Fibroblast of peridontal ligament (primary cell): Measurements from ENCODE around the gene PRR5L.
A peak's percentile ranks its signal among the peaks of the same experiment; 100 is the strongest.

Experiments used
- DNase-seq: peaks from one replicate; pipeline ENCODE4 v3.0.0-alpha.2; 2010; ENCODE audit errors: extremely low read depth

The PRR5L gene, protein sequence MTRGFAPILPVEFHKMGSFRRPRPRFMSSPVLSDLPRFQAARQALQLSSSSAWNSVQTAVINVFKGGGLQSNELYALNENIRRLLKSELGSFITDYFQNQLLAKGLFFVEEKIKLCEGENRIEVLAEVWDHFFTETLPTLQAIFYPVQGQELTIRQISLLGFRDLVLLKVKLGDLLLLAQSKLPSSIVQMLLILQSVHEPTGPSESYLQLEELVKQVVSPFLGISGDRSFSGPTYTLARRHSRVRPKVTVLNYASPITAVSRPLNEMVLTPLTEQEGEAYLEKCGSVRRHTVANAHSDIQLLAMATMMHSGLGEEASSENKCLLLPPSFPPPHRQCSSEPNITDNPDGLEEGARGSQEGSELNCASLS

DNA sequence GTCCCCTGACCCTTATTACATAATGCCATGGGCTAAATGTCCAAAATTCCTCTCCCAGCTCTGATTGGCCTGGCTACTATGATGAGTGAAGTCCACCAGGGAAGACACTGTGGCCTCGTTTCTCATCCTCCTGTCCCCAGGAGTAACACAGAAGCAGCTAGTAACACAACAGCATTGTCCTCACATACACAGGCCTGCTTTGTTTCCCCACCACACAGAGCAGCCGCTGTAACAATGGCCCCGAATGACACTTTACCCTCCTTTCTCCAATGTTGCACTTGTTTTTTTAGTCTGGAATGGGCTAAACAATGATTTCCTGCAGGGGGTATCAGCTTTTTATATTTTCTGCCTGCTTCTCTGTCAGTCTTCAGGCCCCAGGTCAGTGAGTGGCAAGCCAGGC, at the start of gene PRR5L:
PRR5L (plus strand) TSS at position 363 of the 400 bp plus-strand sequence. CDS start 104,834 bp downstream, outside the sequence.
- DNase-seq = no peak

DNA sequence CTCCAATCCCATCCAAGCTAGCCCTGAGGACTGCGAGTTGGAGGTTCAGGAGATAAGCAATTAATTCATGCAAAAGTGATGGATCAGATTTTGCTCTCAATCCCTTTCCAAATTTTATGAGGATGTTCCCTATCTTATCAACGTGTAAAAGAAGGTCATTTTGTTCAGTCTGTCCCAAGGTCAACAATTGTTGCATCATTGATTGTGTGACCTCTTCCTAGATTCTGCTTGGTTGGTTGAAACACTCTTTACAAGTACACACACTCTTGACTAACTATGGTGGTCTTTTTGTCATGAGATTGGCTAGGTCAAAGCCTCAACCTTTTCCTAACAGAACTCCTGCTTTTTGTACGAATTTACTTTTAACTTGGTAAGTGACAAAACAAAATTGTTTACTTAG, 48.6 kb upstream of the PRR5L start:
- no peak for DNase-seq

DNA sequence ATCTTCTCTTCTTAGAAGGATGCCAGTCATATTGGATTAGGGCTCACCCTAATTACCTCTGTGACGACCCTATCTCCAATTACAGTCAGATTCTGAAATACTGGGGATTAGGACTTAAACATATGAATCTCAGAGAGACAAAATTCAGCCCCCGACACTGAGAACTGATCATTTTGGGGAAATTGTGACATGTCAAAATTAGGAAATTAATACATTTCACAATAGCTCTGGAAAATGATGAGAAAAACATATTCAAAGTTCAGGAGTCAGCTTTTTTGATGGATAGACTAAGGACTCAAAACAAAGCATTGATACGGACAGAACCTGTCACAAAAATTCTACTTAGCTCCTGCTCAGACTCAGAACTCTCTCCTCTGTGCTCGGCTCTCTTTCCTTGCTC, 47.7 kb upstream of the PRR5L start:
- DNase-seq = no peak

DNA sequence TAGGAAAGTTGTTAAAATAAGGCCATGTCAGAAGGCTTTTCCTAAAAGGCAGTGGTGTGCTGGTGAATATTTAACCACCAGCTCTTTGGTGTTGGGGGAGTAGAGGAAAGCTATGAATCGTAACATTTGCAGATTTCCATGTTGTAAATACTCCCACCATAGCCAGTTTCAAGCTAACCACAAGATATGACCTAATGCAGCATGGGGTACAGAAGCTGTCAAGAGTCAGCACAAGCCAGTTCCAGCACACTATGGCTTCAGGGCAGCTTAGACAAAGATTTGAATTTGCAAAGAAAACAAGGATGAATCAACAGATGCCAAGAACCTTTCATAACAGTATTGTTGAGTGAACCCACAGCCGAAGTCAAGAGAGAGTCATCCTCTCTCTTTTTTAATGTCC, 46.8 kb upstream of the PRR5L start:
- DNase-seq = peak; percentile 80

DNA sequence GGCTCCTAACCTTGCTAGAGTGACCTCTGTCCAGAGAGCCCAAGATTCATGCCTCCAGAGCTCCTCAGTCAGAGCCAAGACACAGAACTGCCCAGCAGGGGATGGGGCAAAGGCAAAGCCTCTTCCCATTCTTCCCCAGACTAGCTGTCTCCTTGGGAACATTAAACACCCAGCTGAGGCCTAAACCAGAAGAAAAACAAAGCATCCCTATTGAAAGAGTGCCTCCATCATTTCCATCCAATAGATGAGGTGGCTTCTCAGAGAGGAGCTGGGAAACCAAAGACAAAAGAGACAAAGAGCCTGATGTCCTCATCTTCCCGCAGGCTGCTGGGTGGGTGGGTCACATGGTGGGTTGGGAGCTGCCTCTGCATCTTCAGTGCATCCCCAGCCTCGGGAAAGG, 44.3 kb upstream of the PRR5L start:
- no peak for DNase-seq

DNA sequence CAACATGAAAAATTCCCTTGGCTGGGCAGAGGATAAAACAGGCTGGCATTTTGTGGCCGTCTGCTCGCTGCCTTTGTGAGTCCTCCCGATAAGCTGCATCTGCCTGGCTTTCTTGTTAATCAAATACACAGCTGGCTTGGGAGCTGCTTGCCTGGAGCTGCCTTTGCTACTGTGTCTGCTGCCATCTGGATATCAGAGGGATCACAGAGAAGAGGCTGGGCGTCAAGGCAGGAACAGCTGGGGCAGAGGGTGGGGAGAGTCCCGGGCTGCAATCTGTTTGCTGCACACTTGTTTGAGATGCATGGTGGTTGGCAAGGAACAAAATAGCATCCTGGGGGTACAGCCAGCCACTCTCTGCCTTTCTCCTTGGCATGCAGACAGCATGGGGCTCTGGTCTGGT, 42.9 kb upstream of the PRR5L start:
- DNase-seq = peak; percentile 15

DNA sequence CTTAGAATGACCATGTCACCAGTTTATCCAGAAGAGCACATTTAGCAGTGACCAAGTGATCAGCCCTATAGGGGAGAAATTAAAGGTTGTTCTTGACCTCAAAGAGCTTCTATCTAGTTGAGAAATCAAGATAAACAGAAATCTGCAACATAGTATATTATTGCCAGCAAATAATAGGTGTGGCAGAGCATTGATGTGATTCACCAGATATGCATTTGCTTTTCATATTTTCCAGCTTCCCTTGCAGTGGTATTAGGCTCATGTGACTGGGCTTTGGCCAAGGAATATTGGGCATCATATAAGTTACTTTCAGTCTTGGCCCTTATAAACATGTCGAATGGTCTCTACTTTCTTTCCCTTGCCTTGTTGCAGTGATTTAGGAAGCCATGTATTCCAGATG, 41.4 kb upstream of the PRR5L start:
- DNase-seq = peak; percentile 41

DNA sequence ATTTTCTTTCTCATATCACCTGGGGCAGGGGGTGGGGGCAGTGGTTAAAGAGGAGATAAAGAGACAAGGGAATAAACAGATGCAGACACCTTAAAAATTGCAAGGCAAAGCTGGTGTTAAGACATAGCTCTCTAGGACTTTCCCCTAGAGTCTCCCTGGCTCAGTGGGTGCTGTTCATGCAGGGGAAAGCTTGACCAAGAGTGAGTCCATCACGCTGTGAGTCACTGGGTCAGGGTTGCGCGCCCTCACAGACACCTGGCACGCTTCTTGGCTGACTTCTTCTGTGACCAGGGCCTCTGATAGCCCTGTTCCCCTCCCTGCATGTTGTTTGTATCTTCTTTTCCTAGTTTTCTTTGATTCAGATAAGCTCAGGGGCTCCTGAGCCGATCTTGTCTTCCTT, 38.7 kb upstream of the PRR5L start:
- DNase-seq = no peak

DNA sequence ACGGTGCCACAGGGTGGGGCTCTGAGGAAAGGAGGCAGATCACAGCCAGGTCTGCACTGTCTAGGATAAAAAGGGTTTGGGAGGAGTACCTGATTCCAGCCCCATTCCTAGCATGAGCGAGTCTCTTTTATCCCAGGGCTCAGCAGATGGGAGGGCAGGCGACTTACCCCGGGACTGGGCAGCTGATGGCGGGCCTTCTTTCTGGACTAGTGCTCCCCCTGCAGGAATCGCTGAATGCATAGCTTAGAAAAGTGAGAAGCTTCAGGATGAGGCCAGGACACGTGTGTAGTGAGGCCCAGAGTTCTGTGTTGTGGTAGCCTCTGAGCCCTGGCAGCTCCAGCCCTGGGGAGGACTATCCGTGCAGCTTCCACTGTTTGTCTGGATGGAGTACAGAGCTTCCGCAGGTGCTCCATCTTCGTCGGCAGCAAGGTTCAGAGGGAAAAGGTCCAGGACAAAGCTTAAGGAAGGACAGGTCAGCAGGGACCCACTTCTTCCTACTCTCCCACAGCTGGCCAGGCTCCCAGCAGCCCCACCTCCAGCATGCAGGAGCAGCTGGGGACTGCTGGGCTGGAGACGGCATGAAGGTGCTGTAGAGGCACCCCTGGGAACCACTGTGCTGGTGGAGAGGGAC, 37.2 kb upstream of the PRR5L start:
- peak; percentile 73 for DNase-seq

DNA sequence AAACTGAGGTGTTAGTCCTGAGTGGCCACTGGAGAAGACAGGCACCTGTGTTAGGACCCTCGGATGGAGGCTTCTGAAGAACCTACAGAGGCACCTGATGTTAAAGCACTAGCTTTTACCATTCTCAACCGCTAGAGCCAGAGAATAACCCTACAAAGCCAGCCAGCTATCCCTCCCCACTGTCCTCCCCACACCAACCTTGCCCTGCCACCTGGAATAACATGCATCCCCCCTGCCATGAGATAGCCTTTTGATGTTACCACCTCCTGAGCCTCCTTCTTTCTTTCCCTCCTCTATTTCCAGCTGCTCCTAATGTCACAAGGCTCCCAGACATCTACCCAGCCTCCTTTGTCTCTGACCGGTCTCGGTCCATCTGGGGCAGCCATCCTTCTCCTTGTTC, 35.0 kb upstream of the PRR5L start:
- DNase-seq = no peak

DNA sequence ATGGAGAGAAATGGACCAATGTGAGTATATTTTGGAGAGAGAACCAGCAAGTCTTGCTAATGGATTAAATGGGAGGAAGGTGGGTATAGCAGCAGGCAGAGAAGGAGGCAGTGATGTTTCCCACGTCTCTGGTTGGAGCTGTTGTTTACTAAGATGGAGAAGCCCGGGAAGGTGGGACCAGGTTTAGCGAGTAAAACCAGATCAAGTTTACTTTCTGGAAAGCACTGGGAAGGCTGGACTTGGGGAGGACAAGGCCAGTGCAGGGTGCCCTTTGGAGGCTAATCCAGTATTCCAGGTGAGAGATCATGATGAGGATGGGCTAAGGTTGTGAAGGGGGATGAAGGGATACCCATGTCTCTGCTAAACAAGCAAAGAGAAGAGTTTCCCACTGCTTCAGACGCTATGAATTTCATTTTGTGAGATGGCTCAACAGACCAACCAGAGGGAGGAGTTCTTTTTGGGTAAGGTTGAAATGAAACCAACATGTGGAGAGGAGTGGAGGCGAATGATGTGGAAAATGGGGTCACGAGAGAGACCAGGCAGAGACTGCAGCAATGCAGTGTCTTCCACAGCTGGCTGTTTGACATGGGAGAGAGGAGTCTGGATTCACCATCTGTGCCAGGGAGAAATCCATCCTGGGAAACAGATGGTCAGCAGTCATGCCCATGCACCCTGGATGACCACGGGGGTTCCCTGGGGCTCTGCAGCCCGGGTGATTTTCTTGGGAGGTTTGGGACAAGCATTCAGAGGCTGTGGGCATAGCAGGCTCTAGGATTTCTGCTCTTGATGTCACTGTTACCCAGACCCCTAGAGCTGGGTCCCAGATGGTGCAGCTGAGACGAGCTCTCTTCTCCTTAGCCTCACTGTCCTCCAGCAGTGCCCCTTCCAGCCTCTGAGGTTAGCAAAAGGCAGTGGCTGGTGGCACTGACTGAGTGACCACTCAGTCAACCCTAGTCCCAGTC, 31.8 kb upstream of the PRR5L start:
- DNase-seq = no peak

DNA sequence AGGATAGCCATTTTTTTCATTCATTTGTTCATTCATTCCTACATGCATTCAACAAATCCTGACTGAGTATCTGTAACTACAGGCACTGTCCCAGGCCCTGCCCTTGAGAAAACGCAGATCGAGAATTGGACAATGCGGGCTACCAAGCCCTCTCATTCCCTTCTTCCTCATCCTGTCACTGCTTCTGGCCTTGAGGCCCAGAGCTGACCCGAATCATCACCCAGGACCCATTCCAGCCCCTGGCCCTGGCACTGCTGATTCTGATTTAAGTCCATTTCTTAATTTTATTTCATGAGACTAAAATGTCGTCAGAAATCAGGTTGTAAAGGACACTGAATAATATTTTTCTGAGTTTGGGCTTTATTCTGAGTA, 31.1 kb upstream of the PRR5L start:
- DNase-seq = no peak

DNA sequence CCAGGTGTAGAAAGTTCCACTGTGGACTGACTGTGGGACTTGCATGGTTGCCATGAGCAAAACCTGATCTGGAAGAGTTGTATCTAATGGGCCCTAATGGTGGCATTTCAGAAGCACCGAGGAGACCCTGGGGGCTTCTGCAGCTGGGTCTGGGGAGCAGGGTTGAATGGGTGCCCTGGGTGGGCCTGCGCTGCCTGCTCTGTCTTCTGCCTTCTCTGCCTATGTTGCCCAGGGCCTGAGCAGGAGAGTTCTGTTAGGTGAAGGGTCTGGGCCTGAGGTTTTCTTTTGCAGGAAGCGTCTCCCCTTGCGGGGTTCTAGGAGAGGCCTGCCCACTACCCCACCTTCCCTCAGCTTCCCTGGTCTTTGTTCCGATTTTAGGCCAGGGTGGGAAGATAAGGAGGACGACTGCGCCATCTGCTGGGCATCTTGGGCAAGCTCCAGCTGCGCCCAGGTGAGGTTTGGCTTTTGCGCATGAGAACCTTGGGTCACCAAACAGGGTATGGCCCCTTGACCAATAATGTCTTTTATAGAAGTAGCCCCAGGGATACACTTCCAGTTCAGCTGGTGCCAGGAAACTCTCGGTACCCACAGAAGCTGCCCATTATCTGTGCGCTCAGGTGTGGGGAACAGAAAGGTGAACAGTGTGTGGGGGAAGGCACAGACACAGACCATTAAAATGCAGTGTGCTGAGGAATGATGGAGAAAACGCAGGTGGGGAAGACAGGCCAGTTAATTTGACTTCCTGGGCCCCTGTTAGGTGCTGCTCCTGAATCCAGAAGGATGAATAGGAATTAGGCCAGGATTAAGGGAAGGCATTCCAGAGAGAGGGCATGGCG, 30.1 kb upstream of the PRR5L start:
- DNase-seq = peak; percentile 52

DNA sequence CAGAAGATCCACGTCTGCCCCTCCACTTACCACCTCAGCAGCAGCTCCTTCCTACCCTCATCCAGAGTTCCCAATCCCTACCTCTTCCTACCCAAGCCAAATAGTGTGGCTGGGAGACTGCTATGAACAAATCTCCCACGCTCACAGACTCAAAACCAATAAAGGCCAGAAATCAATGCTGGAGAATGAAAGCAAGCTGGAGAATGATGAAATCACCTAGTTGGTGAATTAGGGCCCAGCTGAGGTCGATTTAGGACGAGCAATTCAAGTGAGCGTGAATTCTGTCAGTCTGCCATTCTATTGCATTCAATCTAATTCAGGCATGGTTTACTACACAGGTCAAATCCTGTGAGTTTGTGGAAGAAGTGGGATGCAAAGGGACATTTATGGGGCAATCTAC, 29.3 kb upstream of the PRR5L start:
- peak; percentile 33 for DNase-seq

DNA sequence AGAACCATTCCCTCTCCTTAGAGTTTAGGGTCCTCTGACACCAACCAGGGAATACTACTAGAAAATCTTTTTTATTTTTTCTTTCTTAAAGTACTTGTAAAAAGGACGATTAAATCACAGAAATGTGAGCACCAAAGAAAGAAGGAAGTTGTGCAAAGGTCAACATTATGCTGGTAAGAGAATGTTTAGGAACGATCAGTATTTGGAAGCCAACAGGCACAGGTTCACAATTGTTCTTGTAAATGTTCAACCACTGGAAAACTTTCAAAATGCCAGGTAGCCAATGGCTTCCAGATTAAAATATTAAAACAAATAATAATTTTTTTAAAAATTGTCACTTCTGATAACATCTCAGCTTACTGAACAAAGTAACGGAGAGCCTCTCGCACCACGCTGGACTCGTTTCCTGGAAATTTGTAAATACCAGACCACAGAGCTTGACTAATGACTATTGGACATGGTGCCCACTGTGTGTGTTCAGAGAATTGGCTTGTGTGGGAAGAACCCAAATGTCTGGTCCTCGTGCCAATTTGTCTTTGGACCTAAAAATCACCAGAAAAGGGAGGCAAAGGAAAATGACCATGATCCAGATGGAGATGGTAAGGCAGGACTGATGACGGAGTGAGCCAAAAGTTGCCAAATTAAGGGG, 27.6 kb upstream of the PRR5L start:
- no peak for DNase-seq

DNA sequence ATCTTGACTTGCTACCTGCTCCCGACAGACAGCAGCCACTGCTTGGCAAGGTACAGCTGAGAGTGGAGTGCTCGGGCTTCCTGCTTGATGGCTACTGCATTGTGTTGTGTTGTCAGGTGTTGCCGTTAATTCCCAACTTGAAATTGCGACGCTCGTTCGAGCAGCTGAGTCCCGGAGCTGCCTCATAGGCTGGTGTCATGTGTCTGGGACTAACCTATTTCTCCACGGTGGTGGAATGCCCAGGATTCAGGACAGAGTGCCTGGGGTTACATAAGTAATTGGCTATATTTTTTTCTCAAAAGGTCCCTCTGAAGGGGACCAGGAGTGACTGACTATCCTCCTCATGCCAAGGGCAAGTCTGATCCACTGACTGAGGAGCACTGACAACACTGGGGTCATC, 25.4 kb upstream of the PRR5L start:
- DNase-seq = no peak

DNA sequence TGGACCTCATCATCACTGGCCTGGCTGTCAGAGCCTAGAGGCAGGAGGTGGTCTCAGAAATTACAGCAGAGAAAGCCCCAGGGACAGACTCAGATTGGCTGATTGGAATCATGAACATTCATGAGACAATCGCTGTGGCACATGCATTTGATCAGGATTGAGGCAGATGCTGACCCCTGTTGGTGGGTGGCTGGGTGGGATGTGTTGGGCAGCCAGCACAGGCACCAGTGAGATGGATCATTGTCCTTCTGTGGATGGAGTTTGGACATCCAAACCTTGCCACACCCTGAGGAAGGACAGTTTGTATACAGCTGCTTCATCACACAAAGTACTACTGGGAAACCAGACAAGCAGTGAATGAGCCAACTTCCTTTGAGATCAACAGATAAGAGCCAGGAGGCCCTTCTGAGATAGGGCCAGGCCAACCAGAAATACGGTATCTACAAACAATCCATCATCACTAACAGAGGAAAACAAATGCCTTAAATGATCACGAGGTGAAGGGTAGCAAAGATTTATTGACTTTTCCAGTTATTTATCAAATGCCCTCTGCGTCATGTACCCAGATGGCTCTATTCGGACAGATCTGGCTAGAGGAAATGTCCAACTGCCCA, 24.2 kb upstream of the PRR5L start:
- DNase-seq = no peak

DNA sequence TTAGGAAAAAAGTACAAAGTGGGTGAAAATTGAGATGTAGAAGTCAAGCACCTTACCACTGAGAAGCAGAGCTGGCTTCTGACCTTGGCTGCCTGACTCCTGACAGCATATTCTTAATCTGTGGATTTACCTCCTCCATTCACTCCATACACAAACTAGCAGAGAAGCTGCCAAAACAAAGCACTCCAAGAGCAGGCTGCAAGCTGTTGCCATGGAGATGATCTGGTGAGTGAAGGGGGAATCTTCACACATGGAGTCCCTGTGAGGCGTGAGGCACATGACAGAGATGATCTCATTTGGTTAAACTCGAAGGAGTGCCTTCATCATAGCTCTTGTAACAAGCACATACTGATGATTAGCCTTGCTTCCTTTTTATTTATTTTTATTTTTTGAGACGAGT, 23.0 kb upstream of the PRR5L start:
- no peak for DNase-seq

DNA sequence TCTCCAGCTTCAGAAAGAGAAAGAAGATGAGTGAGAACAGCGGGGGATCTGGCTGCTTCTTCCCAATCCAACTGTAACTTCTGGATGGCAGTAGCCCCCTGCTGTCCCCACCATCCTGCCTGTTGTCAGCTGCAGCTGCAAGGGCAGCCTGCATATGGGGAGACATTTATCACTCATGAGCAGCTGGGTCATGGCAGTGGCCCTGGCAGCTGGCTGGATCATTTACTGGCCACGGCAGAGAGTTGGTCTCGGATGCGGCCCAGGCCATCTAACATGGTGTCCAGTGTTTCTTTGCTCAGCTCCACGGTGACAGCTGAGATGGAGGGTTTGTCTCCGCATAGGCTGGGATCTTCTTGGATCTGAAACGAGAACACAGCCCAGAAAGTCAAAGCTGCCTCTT, 21.7 kb upstream of the PRR5L start:
- DNase-seq = no peak

DNA sequence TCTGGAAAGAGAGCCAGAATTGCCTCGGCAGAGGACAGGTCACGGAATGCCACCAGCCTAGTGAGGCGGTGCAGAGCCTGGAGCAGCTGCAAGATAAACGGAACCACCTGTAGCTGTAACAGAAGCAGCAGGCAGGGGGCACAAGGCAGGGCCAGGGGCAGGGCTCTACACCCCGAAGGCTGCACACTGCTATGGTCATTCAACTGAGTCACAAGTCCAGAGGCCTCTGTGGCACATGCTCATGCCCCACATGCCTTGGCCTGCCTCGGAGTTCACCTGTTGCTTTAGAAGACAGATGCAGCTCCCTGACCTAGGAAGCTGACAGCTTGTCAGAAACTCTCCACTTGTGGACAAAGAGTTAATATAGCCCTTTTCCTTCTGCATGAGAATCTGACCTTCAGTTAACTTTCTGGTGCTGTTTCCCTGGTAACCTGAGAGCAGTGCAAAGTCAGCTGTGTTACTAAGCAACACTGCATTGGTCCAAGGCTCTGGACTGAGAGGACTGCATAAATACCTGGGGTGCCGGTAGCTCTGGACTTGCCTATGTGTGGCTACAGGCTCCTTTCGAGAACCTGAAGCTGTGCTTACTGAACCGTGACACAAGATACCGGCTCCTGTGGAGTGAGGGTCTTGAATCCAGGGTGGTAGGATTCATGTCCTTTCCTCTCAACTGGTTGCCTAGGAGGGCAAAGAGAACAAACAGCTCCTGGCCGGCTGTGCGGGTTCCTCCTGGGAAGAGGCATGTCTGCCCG, 17.4 kb upstream of the PRR5L start:
- DNase-seq = peak; percentile 27
